ENCODE measurements around the gene CASP9.

The CASP9 gene

DNA sequence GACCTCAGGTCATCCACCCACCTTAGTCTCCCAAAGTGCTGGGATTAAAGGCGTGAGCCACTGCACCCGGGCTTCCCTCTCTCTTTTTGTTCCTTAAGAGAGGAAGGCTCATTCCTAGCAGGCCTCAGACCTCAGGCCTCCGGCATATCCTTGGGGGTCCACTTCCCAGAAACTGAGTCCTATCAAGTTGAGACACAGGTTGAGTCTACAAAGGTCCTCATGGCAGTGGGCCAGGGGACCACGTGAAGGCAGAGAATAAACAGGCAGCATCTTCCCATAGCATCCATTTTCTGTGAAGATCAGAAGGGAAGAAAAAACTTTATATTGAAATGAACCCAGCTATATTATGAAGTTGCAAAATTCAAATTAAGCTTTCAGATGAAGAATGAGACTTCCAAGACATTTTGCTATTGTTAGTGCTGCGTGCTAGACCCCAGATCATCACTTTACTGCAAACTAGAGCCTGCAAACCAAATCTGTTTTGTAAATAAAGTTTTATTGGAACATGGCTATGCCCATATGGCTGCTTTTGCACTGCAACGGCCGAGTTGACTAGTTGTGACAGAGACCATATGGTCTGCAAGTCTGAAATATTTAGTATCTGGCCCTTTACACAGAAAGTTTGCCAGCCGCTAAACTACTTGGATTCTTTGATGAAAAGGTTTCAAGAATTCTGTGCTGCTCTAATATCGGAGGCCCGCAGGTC is 71.0 kb downstream of the CASP9 start:
- Mint-ChIP-seq H3K9me3 (no peaks in the 10 kb centered on the region), H3K36me3 (no peaks in the 10 kb centered on the region), H3K27ac (no peak overlapping the region)

GRCh38 chr1:15452216-15452615 is 71.8 kb downstream of the CASP9 start:
- Mint-ChIP-seq H3K36me3 (no peaks in the 10 kb centered on the region), H3K27me3 (peaks cover 3% of the 10 kb centered on the region)

More for the DNA sequence above, 71.0 kb downstream of the CASP9 start:
- Mint-ChIP-seq H3K4me1 (no peaks in the 10 kb centered on the region), H3K4me3 (no peak overlapping the region), H3K27me3 (no peaks in the 10 kb centered on the region)

GRCh38 chr1:15451014-15451722 is 72.8 kb downstream of the CASP9 start:
- no peaks in the 10 kb centered on the region for H3K4me1 Mint-ChIP-seq
- H3K4me3 Mint-ChIP-seq: no peak overlapping the region
- no peak overlapping the region for H3K27ac Mint-ChIP-seq
- H3K9me3 Mint-ChIP-seq: no peaks in the 10 kb centered on the region
- no peaks in the 10 kb centered on the region for H3K36me3 Mint-ChIP-seq
- peaks cover 5% of the 10 kb centered on the region for H3K27me3 Mint-ChIP-seq

More at GRCh38 chr1:15452216-15452615, 71.8 kb downstream of the CASP9 start:
- Mint-ChIP-seq H3K4me1 (no peaks in the 10 kb centered on the region), H3K9me3 (no peaks in the 10 kb centered on the region), H3K4me3 (no peak overlapping the region), H3K27ac (no peak overlapping the region)

- no peaks in the 10 kb centered on the region for H3K9me3 Mint-ChIP-seq
- no peak overlapping the region for H3K4me3 Mint-ChIP-seq
- no peaks in the 10 kb centered on the region for H3K4me1 Mint-ChIP-seq
- no peaks in the 10 kb centered on the region for H3K36me3 Mint-ChIP-seq
- peaks cover 5% of the 10 kb centered on the region for H3K27me3 Mint-ChIP-seq
- no peak overlapping the region for H3K27ac Mint-ChIP-seq
These were observed 74.4 kb downstream of the CASP9 start for GRCh38 chr1:15449567-15449966.

- Mint-ChIP-seq H3K4me1 (no peaks in the 10 kb centered on the region), H3K36me3 (no peaks in the 10 kb centered on the region), H3K27me3 (peaks cover 5% of the 10 kb centered on the region), H3K9me3 (no peaks in the 10 kb centered on the region), H3K4me3 (no peak overlapping the region), H3K27ac (no peak overlapping the region)
These were observed 75.0 kb downstream of the CASP9 start for GRCh38 chr1:15448877-15449462.

DNA sequence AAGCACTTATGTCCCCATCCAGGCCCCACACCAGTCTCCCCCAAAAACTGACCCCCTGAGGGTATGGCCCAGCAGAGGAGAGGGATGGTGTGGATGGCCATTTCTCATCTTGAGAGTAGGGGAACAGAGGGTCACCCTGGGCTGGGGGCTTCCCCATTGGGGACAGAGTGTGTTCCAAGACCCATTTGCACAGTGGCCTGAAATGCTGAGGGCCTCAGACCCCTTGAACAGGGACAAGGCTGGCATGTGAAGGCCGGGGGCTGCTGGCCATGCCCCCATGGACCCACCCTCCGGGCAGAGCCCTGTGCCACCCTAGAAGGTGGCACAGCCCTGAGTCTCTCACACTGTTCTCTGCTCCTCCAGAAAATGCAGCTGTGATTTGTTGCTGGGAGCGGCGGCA is 77.8 kb downstream of the CASP9 start:
- no peaks in the 10 kb centered on the region for H3K9me3 Mint-ChIP-seq
- H3K36me3 Mint-ChIP-seq: no peaks in the 10 kb centered on the region
- H3K4me3 Mint-ChIP-seq: no peak overlapping the region
- peak overlapping the region; percentile 13 for H3K27ac Mint-ChIP-seq
- peaks cover 5% of the 10 kb centered on the region for H3K27me3 Mint-ChIP-seq
- H3K4me1 Mint-ChIP-seq: no peaks in the 10 kb centered on the region

- Mint-ChIP-seq H3K4me1 (no peaks in the 10 kb centered on the region), H3K36me3 (no peaks in the 10 kb centered on the region), H3K27ac (peak overlapping the region; percentile 13), H3K27me3 (peaks cover 5% of the 10 kb centered on the region), H3K9me3 (no peaks in the 10 kb centered on the region), H3K4me3 (no peak overlapping the region)
These were observed 78.5 kb downstream of the CASP9 start for GRCh38 chr1:15445390-15446122.

- H3K9me3 Mint-ChIP-seq: no peaks in the 10 kb centered on the region
- no peak overlapping the region for H3K4me3 Mint-ChIP-seq
- H3K36me3 Mint-ChIP-seq: no peaks in the 10 kb centered on the region
- H3K4me1 Mint-ChIP-seq: no peaks in the 10 kb centered on the region
- H3K27me3 Mint-ChIP-seq: peaks cover 5% of the 10 kb centered on the region
- peak overlapping the region; percentile 30 for H3K27ac Mint-ChIP-seq
These were observed 79.3 kb downstream of the CASP9 start for GRCh38 chr1:15444468-15445389.

GRCh38 chr1:15443281-15443680 is 80.7 kb downstream of the CASP9 start:
- Mint-ChIP-seq H3K9me3 (no peaks in the 10 kb centered on the region), H3K4me3 (no peak overlapping the region), H3K27me3 (peaks cover 5% of the 10 kb centered on the region), H3K36me3 (no peaks in the 10 kb centered on the region), H3K4me1 (no peaks in the 10 kb centered on the region), H3K27ac (no peak overlapping the region)

DNA sequence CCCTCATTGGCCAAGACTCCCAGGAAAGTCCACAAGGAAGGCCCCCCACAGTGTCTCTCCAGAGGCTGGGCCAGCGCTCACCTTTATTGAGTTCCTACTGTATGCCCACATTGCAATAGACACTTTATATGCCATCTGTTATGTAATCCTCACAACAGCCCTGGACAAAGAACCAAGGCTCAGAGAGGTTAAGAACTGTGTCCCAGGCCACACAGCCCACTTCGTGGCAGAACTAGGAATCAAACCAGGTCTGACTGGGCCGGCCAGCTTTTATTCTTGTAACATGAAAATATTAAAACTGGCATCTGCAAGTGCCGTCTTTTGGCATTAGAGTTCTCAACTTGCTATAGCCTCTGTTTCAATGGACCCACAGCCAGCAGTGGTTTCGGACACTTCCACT is 81.3 kb downstream of the CASP9 start:
- no peak overlapping the region for H3K27ac Mint-ChIP-seq
- H3K27me3 Mint-ChIP-seq: peaks cover 4% of the 10 kb centered on the region
- no peak overlapping the region for H3K4me3 Mint-ChIP-seq

DNA sequence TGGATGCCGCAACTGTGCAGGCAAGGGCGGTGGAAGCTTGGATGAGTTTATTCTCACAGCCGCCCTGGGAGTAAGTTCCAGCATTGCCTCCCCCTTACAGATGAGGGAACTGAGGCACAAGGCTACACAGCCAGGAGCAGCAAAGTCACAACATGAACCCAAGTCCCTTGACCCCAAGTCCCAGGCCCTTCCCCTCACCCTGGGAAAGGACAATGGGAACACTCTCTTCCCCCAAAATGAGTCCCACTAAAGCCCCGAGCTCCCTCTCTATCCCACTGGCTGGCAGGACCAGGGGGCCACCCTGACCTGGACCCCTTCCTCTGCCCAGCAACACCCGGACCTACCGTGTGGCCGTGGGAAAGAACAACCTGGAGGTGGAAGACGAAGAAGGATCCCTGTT is 81.9 kb downstream of the CASP9 start:
- H3K27ac Mint-ChIP-seq: no peak overlapping the region
- no peaks in the 10 kb centered on the region for H3K36me3 Mint-ChIP-seq
- no peaks in the 10 kb centered on the region for H3K9me3 Mint-ChIP-seq
- H3K4me1 Mint-ChIP-seq: no peaks in the 10 kb centered on the region
- H3K27me3 Mint-ChIP-seq: peaks cover under 1% of the 10 kb centered on the region
- H3K4me3 Mint-ChIP-seq: no peak overlapping the region

More for the DNA sequence above, 81.3 kb downstream of the CASP9 start:
- H3K36me3 Mint-ChIP-seq: no peaks in the 10 kb centered on the region
- no peaks in the 10 kb centered on the region for H3K9me3 Mint-ChIP-seq
- no peaks in the 10 kb centered on the region for H3K4me1 Mint-ChIP-seq
